Spleen (tissue), 7 donors: ENCODE data around the gene WDR62.

Experiments used
- CTCF ChIP-seq, 11 experiments: fragments of 200-600 bp in 7 of 11; fragments of 450-650 bp in 4 of 11; sonication (generic) in 4 of 11; IDR thresholded peaks in 8 of 11; conservative IDR thresholded peaks in 3 of 11; 1 replicate in 7 of 11; 2 replicates in 4 of 11; pipeline versions ENCODE4 v1.4.0 to v1.8.0; 2016 to 2021; ENCODE audit warnings: antibody characterized with exemption in 11 of 11, inconsistent platforms in 4 of 11, mild to moderate bottlenecking in 1 of 11
- POLR2AphosphoS5 ChIP-seq, 3 donors: sonication (generic); formaldehyde crosslinking; IDR thresholded peaks; one replicate each; pipeline ENCODE4 v1.5.1; 2017; ENCODE audit warnings: antibody characterized with exemption in 3 of 3
- donor health status: DM: no; HTN: no; CAD: no; lungs with moderate emphysema.
- donor health status: DM: no; HTN: no; CAD: no.
- donor health status: DM: no; HTN: no; CAD: no.

DNA sequence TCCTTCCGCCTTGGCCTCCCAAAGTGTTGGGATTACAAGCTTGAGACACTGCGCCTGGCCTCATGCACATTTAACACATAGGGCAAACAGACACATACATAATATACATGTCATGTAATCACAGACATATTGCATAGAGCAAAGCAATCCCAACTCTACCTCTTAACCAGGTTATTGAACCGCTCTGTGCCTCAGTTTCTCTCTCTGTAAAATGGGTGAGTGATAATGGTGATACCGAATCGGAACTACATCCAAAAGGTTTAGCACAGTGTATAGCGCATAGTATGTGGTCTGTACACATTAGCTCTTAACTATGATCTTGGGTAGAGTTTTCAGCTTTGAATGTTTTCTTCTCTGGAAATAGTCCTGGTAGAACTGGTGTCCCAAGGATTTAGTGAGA, 89.9 kb downstream of the WDR62 start:
- TF ChIP-seq POLR2AphosphoS5 (IDR thresholded peaks at IDR 0.05) (no peak), CTCF (IDR thresholded peaks at IDR 0.05 in 8 of 11, conservative IDR thresholded peaks at IDR 0.05 in 3 of 11) (no peak)
